ENCODE measurements around the gene PODNL1.

DNA sequence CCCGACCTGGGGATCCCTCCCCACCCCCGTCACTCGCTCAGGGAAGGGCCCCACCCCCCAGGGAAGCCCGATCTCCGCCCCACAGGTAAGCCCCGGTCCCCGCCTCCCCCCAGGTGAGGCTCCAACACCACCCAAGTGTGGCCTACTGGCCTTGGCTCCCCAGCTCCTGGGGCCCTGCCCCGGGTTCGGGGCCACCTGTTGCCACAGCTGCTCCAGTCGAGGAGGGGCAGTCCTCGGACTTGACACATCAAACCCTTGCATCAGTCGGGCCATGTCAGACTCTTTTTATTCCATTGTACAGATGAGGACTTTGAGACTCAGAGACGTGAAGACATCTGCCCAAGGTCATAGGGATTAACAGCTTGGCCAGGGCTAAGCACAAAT lies 31.7 kb downstream of the PODNL1 start:
- no peak for TF ChIP-seq POU2F2 (IDR thresholded peaks at IDR 0.05; ENCODE audit: low read depth, low read length)
- no peak for TF ChIP-seq POLR2A (IDR thresholded peaks at IDR 0.05; ENCODE audit: low read depth, low read length)

Data from GM12891 (cell line).